Kidney (tissue), 14 donors: ENCODE measurements around the gene XRCC3. TPM values are rescaled to one million over a fixed set of nuclear protein-coding genes. Genes with fewer than 3 reads are reported as not detected.

Experiments
- DNase-seq, 5 donors: peaks; one replicate each; pipeline ENCODE4 v3.0.0-alpha.2; 2013 to 2020
- FAIRE-seq: peaks from 2 replicates; lab custom pipeline; 2012; peaks lifted over from hg19 to GRCh38; lab: Jason Lieb, UNC
- H3K27ac ChIP-seq, 2 donors: one replicate each; pipeline ENCODE4 v1.7.0; 2013; ENCODE audit warnings: low read depth in 2 of 2, low read length in 2 of 2, inconsistent platforms in 1 of 2
- H3K27me3 ChIP-seq: one replicate; pipeline ENCODE4 v1.7.1; 2013; ENCODE audit warnings: low read length, inconsistent platforms; ENCODE audit not compliant: control insufficient read depth, insufficient read depth
- H3K36me3 ChIP-seq, 3 donors: one replicate each; pipeline versions ENCODE4 v1.7.0 to v1.7.1; 2013; ENCODE audit warnings: low read length in 3 of 3, control low read depth in 1 of 3, inconsistent platforms in 1 of 3; ENCODE audit not compliant: insufficient read depth in 3 of 3, control insufficient read depth in 2 of 3
- H3K4me1 ChIP-seq, 3 donors: one replicate each; pipeline versions ENCODE4 v1.7.0 to v1.7.1; 2013; ENCODE audit warnings: low read length in 3 of 3, inconsistent platforms in 1 of 3, low read depth in 1 of 3; ENCODE audit not compliant: control insufficient read depth in 2 of 3, insufficient read depth in 2 of 3
- H3K4me3 ChIP-seq, 3 donors: one replicate each; pipeline versions ENCODE4 v1.7.0 to v1.8.1; 2013; ENCODE audit warnings: low read length in 3 of 3, control low read depth in 1 of 3, inconsistent platforms in 1 of 3
- H3K9ac ChIP-seq, 3 donors: one replicate each; pipeline versions ENCODE4 v1.7.0 to v1.7.1; 2013; ENCODE audit warnings: low read length in 3 of 3, control low read depth in 1 of 3, inconsistent platforms in 1 of 3
- H3K9me3 ChIP-seq, 3 donors: one replicate each; pipeline versions ENCODE4 v1.7.0 to v1.7.1; 2013; ENCODE audit warnings: low read length in 3 of 3, control low read depth in 1 of 3, inconsistent platforms in 1 of 3; ENCODE audit not compliant: control insufficient read depth in 2 of 3, insufficient read depth in 1 of 3
- intact Hi-C: fragments of 100-400 bp; cut with DNase I; formaldehyde crosslinking; loops from one replicate; pipeline ENCODE4 v1.11.1; 2022
- polyA plus RNA-seq: library from polyadenylated mRNA; stranded (reverse); fragments of 350-450 nt; fragmentation: Illumina TruSeq; extraction: RNeasy Lipid Tissue Mini Kit (QIAGEN cat#74804); gene quantifications from one replicate; pipeline ENCODE4 v1.2.3, GENCODE V29; 2014; ENCODE audit warnings: low read depth, low replicate concordance; ENCODE audit not compliant: insufficient read depth
- total RNA-seq: library from RNA; stranded (reverse); fragmentation: NEBNext Ultra II Directional; extraction: Animal tissue kit (Norgen Biotek cat#: 25700); gene quantifications from one replicate; pipeline ENCODE4 v1.2.1, GENCODE V29; 2021
- TF ChIP-seq, protein P1 (sequence below): IDR thresholded peaks from 3 replicates; pipeline ENCODE4 v1.5.1; 2012; ENCODE audit warnings: mild to moderate bottlenecking, moderate library complexity, borderline replicate concordance; ENCODE audit not compliant: insufficient read depth; ENCODE audit errors: extremely low read depth
- donor health status: control.
- donor health status: control.
- donor health status: control.
- donor health status: control.
- donor health status: control.
- donor health status: DM: yes; HTN: yes; CAD: no.
- donor health status: Normal renal cell carcinoma (clear cell type).

Gene XRCC3
- total and polyA plus RNA-seq, 2 donors from 2014 or later = 2.8 to 6.3 TPM

DNA sequence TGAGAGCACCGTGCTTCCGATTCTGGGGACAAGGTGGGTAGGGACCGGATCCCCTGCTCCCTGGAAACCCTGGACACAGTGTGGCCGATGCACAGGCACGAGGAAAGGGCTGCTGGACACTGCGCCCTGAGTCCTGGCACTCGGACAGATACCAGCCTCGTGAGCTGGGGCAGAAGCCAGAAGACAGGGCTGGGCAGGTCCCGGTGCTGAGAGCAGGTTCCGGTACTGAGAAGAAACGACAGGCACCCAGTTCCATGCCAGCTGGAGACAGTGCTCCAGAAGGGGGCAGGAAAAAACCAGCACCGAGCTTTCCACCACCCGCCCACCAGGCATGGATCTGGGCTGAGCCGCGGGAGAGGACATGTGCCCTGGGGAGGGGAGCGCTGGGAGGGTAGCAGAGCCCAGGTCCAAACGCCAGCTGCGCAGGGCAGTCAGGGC, 6.5 kb downstream of the XRCC3 start:
- no peak overlapping the region for H3K9ac ChIP-seq
- FAIRE-seq = no peak
- TF ChIP-seq, protein P1, sequence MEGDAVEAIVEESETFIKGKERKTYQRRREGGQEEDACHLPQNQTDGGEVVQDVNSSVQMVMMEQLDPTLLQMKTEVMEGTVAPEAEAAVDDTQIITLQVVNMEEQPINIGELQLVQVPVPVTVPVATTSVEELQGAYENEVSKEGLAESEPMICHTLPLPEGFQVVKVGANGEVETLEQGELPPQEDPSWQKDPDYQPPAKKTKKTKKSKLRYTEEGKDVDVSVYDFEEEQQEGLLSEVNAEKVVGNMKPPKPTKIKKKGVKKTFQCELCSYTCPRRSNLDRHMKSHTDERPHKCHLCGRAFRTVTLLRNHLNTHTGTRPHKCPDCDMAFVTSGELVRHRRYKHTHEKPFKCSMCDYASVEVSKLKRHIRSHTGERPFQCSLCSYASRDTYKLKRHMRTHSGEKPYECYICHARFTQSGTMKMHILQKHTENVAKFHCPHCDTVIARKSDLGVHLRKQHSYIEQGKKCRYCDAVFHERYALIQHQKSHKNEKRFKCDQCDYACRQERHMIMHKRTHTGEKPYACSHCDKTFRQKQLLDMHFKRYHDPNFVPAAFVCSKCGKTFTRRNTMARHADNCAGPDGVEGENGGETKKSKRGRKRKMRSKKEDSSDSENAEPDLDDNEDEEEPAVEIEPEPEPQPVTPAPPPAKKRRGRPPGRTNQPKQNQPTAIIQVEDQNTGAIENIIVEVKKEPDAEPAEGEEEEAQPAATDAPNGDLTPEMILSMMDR = no peak
- no peaks in the 10 kb centered on the region for H3K9me3 ChIP-seq
- intact Hi-C loops = no loop called here
- no peak overlapping the region for H3K27ac ChIP-seq
- H3K36me3 ChIP-seq = no peaks in the 10 kb centered on the region
- H3K27me3 ChIP-seq = no peaks in the 10 kb centered on the region
- no peak for DNase-seq
- H3K4me3 ChIP-seq = no peak overlapping the region
- peaks cover 0 to 22% (median 0%) of the 10 kb centered on the region in 3 donors for H3K4me1 ChIP-seq

DNA sequence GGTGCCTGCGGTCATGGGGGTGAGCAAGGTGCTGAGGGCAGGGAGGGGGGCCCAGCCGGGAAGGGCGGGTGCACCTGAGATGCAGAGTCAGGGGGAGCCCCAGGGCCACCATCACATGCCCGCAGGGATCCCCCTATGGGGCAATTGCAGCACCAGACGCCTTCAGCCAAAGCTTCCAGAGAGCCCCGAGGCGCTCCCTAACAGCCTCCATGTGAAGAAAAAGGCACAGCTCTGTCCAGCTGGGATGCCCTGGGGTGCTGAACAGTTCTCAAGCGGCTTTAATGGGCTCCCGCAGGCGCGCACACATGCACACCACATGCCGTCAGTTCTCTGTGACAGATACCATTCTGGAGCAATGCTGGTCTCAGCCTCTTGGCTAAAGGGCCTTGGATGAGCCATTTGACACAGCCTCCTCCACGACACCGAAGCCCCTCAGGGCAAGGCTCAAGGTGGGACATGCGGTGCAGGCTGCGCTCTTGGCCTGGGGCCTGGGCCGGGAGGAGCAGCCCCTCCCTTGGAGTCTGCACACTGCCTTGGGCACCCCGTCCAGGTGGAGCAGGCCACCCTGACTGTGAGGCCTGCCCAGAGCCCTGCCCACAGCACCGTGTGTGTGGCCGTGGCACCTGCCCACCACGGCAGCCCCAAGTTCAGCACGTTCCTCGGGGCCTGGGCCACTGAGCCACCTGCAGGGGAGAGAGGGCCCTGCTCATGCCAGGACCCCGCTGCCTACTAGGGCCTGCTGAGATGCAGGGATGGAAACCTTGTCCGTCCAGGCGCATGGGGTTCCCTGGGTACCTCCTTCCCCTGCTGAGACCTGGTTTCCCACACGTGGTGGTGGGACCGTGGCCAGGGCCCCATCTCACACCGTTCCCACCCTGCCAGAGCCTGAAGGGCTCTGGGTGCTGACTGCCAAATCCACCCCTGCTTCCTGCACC, 7.7 kb downstream of the XRCC3 start:
- no peak overlapping the region for H3K9ac ChIP-seq
- intact Hi-C loops = no loop called here
- peaks cover 0 to 5% (median 0%) of the 10 kb centered on the region in 3 donors for H3K36me3 ChIP-seq
- H3K9me3 ChIP-seq = no peaks in the 10 kb centered on the region
- H3K4me1 ChIP-seq = peaks cover 0 to 21% (median 0%) of the 10 kb centered on the region in 3 donors
- DNase-seq (no peak), FAIRE-seq (no peak)
- H3K4me3 ChIP-seq = no peak overlapping the region
- TF ChIP-seq, protein P1 = no peak
- no peaks in the 10 kb centered on the region for H3K27me3 ChIP-seq
- no peak overlapping the region for H3K27ac ChIP-seq

DNA sequence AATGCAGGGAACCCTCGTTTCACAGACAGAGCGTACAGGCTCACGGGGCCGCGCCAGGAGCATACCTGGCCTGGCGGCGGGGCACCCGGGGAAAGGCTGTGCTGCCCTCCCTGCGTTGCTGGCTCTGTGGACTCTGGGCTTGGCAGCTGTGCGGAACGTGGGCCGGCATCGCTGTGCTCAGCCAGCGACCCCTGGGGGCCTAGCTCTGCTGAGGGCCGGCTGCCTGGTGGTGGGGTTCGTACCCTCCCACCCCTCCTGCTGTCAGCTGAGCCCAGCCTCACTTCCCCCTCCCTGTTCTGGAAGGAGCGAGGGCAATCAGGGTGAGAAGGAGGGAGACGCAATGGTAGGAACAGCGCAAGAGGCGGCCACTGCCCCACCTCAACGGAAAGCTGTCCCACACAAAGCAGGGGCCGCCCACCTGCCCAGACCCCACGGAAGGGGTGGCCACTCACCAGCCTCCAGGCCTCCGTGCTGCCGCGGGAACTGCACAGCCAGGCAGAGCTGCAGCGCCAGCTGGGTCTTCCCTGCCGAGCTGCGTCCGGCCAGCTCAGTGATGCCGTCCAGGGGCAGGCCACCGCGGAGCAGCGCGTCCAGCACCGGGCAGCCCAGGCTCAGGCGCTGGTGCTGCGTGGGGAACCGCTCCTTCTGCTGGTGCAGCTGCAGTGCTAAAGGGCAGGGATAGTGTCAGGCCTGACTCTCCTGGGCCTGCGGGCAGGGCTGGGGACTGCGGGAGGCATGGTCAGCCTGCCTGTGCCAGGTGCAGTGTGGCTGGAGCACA, 8.5 kb downstream of the XRCC3 start:
- Histone ChIP-seq H3K9ac (no peak overlapping the region), H3K9me3 (no peaks in the 10 kb centered on the region), H3K27ac (no peak overlapping the region), H3K4me1 (peaks cover 0 to 17% (median 0%) of the 10 kb centered on the region in 3 donors), H3K4me3 (no peak overlapping the region), H3K36me3 (peaks cover 0 to 11% (median 0%) of the 10 kb centered on the region in 3 donors), H3K27me3 (no peaks in the 10 kb centered on the region)
- intact Hi-C loops = no loop called here
- peak in 1 of 5 donors; percentile 41 for DNase-seq
- TF ChIP-seq, protein P1 = no peak
- no peak for FAIRE-seq
